Left renal cortex interstitium (tissue), 4 donors: Measurements from ENCODE around the gene CAVIN1. TPM values are rescaled to one million over a fixed set of nuclear protein-coding genes. Genes with fewer than 3 reads are reported as not detected.
"Not testable (repeated sequence)": the region's sequence is repeated elsewhere in the genome, so short reads cannot be mapped to it uniquely, and the experiment has no call there.

ENCODE experiments used
- DNase-seq, 4 donors: peaks; one replicate each; pipeline ENCODE4 v3.0.0-alpha.2; 2013; ENCODE audit warnings: low read depth in 4 of 4, low spot score in 2 of 4, missing footprints in 1 of 4
- polyA plus RNA-seq, 4 donors: library from polyadenylated mRNA; unstranded; fragments of 120-200 nt; gene quantifications; one replicate each; pipeline ENCODE4 v1.2.1, GENCODE V29; 2013; ENCODE audit not compliant: insufficient read length in 4 of 4

CAVIN1 gene, protein sequence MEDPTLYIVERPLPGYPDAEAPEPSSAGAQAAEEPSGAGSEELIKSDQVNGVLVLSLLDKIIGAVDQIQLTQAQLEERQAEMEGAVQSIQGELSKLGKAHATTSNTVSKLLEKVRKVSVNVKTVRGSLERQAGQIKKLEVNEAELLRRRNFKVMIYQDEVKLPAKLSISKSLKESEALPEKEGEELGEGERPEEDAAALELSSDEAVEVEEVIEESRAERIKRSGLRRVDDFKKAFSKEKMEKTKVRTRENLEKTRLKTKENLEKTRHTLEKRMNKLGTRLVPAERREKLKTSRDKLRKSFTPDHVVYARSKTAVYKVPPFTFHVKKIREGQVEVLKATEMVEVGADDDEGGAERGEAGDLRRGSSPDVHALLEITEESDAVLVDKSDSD
- 10 to 100 TPM; 58.0 to 85.6 (median 68.6) TPM for polyA plus RNA-seq

- peak; percentile 69 to 90 (median 79) for DNase-seq
These were observed at the start of gene CAVIN1 for GRCh38 chr17:42422958-42423712. CAVIN1 (minus strand) TSS chr17:42423256; CDS start chr17:42423097, 159 bp downstream.

GRCh38 chr17:42467889-42468288 is 44.8 kb upstream of the CAVIN1 start:
- no peak for DNase-seq

DNA sequence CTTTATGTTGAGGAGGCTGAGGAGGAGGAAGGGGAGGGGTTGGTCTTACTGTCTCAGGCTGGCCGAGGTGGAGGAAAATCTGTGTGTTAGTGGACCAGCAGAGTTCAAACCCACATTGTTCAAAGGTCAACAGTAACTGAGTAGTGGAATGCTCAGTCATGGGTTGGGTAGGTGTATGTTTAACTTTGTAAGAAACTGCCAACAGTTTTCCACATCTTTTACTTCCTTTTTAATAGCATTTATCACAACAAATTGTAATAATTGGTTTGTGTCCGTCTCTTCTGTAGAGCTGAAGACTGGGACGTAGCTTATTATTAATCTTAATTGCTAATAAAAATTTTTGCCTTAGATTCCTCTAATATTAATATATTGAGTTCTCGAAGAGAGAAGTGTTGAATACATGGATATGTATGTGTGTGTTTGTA is 40.9 kb upstream of the CAVIN1 start:
- DNase-seq = no peak

DNA sequence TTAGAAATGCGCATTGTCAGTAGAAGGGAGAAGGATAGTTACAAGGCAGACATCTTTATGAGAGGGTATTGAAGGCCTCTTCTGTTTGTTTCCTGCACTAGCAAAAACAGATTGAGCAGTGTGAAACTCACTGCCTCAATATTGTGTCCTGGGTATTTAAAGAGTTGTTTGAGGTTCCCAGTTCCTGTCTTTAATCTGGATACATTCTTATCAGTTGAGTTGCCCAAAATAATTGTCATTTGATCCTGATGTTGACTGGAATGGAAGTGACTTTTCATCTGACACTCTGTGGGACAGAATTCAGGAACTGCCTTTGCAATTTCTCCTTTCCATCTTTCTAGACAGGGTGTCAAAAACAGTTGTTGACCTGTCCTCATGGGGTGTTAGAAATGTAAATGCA is 37.3 kb upstream of the CAVIN1 start:
- DNase-seq = no peak

GRCh38 chr17:42459801-42460281 is 36.8 kb upstream of the CAVIN1 start:
- peak in 3 of 4 donors; percentile 16 to 29 (median 27) for DNase-seq

DNA sequence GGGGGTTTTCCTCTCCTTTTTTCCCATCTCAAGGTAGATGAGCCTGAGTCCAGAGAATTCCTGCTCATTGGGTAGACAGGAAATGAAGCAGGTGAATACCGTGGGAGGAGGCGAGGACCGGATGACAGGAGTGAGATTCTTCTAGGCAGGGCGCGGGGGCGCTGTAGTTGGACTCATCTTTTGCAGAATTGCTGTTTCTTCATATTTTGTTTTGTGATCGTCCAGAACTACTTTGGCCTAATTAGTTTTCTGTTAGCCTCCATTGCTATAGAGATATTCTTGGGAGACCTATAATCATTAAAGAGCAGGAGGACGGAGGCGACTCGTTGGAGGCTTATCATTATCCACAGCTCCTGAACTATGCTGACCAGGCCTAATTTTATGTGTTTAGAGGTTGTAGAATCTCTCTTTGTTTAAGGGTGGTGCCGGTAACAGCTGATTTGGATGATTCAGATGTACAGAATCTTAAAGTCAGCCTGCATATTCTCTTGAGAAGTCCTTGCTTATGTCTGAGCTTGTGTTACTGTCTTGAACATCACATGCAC is 36.3 kb upstream of the CAVIN1 start:
- peak in 3 of 4 donors; percentile 24 to 34 (median 34) for DNase-seq

DNA sequence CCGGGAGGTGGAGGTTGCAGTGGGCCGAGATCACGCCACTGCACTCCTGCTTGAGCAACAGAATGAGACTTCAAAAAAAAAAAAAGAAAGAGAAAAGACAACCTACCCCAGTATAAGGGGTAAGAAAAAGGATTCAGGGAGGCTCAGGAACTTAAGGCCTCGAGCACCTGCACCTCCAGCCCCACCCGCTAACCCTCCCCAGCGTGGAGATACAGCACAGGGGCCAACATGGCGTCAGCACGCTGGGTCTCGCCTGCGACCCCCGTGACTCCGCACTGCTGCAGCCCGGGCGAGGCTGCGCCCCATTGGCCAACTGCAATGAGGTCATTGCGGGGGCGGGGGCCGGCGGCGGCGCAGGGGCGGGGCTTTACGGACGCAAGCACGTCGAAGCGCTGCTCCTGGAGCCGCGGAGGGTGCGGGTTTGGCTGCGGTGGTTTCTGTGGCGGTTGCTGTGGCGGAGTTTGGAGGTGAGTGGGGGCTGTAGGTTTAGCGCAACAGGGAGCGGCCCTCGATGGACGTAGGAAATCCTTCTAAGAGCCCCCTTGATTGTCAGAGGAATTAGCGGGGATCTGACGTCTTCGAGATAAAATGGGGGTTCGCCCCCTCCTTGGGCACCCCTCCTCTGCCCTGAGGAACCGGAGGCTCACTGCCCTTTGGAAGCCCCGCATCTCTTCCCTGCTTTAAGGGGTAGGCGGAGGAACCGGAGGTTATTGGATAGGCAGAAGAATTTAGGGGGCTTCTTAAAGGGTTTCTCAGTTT is 35.6 kb upstream of the CAVIN1 start, which contains the start of gene ATP6V0A1:
Gene ATP6V0A1 (plus strand): TSS at position 382 of the 759 bp plus-strand sequence. CDS start 2,017 bp downstream, outside the sequence.
- DNase-seq = peak; percentile 37 to 78 (median 72)

- DNase-seq = no peak
These were observed 34.2 kb upstream of the CAVIN1 start for GRCh38 chr17:42457107-42457792.

DNA sequence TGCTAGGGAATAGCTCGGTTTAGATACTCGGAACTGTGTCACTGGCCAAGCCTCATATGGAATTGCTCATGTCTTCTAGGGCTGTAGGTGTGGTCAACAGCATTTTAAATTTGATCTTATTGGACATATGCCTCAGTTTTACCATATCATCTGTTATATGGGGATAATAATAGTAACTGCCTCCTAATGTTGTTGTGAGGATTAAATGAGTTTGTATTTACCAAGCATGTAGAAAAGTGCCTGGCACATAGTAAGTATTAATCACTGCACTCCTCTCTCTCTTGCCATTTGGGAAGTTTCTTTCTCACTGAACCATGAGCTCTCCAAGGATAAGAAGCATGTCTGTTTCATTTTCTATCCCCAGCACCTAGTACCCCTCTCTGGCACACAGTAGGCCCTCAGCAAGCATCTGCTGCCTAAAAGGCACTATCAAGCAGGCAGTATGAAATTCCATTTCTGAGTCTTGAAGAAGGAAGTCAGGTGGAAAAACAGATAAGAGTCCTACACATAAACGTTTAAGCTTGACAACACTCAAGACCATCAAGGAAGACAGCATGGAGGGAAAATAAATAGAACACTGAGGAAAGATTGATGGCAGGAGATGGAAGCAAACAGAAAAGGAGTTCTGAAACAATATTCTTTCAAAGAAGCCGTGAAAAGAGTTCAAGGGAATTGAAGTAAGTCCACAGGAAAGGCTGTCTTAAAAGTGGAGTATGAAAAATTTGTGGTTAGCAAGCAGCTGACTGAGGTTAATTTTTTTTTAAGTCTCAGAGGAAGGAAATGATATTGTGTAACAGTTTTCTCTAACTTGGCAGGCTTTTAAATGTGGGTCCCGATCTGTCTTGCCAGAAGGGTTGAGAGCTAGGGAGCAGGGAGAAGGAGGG is 33.4 kb upstream of the CAVIN1 start:
- no peak for DNase-seq

DNA sequence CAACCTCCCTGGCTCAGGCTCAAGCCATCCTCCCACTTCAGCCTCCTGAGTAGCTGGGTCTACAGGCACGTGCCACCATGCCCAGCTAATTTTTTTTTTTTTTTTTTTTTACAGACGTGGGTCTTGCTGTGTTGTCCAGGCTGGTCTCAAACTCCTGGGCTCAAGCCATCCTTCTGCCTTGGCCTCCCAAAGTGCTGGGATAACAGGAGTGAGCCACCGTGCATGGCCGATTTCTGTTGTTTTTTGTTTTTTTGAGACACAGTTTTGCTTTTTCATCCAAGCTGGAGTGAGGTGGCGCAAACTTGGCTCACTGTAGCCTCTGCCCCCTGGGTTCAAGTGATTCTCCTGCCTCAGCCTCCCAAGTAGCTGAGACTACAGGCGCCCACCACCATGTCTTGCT is 31.9 kb upstream of the CAVIN1 start:
- DNase-seq = not testable (repeated sequence)

GRCh38 chr17:42453439-42453838 is 30.4 kb upstream of the CAVIN1 start:
- DNase-seq = no peak

DNA sequence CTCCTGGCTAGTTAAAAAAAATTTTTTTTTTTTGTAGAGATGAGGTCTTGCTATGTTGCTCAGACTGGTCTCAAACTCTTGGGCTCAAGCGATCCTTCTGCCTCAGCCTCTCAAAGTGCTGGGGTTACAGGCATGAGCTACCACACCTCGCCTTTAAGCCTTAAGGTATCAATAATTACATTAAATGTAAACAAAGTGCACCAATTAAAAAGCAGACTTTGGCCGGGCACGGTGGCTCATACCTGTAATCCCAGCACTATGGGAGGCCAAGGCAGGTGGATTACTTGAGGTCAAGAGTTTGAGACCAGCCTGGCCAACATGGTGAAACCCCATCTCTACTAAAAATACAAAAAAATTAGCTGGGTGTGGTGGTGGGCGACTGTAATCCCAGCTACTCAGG is 28.2 kb upstream of the CAVIN1 start:
- DNase-seq = not testable (repeated sequence)

GRCh38 chr17:42449838-42450237 is 26.8 kb upstream of the CAVIN1 start:
- DNase-seq = not testable (repeated sequence)

- not testable (repeated sequence) for DNase-seq
These were observed 26.1 kb upstream of the CAVIN1 start for GRCh38 chr17:42449176-42449575.

GRCh38 chr17:42442196-42442565 is 19.1 kb upstream of the CAVIN1 start:
- no peak for DNase-seq

DNA sequence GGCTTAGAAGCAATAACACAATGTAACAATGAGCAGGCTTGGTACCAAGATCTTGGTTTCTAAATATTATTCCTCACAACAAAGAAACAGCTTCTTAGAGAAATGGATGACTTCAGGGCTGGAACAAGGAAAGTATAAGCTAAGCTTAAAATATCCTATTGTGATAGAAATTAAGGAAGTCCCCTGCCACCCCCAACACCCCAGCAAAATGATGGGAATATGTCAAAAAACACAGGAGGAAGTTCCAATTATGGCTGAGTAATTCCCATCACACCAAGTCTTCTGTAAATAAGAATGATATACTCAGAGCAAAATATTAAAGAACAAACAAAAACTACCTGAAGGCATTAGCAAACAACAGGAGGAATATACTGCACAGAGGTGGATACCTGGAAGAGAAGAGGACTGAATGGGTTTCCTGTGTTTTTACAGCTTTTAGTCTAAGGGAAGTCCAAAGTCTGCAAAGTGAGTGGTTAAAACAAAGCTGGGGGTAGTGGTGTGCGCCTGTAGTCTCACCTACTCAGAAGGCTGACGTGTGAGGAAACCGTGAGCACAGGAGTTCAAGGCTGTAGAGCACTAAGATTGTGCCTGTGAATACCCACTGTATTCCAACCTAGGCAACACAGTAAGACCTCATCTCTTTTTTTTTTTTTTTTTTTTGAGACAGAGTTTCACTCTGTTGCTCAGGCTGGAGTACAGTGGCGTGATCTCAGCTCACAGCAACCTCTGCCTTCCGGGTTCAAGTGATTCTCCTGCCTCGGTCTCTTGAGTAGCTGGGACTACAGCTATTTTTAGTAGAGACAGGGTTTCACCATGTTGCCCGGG is 18.5 kb upstream of the CAVIN1 start:
- no peak for DNase-seq

DNA sequence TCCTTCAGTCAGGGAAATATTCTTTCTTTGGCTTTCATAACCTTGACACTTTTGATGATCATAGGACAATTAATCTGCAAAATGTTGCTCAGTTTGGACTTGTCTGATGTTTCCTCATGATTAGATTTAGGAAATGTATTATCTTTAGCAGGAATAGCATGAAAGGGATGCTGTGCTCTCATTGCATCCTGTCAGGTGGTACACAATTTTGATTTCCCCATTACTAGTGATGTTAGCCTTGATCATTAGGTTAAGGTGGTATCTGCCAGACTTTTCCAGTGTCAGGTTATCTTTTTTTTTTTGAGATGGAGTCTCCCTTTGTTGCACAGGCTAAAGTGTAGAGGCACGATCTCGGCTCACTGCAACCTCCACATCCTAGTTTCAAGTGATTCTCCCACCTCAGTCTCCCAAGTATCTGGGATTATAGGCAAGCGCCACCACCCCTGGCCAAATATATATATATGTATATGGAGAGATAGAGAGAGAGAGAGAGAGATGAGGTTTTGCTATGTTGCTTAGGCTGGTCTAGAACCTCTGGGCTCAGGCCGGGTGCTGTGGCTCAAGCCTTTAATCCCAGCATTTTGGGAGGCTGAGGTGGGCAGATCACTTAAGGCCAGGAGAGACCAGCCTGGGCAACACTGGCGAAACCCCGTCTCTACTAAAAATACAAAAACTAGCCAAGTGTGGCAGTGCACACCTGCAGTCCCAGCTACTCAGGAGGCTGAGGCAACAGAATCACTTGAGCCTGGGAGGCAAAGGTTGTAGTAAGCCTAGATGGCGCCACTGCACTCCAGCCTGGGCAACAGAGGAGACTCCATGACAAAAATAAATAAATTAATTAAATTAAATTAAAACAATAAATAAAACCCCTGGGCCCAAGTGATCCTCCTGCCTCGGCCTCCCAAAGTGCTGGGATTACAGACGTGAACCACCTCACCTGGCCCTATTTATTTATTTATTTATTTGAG is 15.8 kb upstream of the CAVIN1 start:
- no peak for DNase-seq
